H1 (cell line): ENCODE measurements around the gene USP3. TPM values are rescaled to one million over a fixed set of nuclear protein-coding genes. Genes with fewer than 3 reads are reported as not detected.

Source experiments
- CTCF ChIA-PET: fragments of 300-600 bp; sonication (Branson Sonifier 250); formaldehyde crosslinking; loops from one replicate; lab custom pipeline; 2021; ENCODE audit not compliant: partially characterized antibody; lab: Charles Lee
- POLR2A ChIA-PET: fragments of 300-600 bp; sonication (Branson Sonifier 250); formaldehyde crosslinking; loops from one replicate; lab custom pipeline; 2021; ENCODE audit warnings: inconsistent platforms; ENCODE audit not compliant: partially characterized antibody; lab: Charles Lee
- DNase-seq, 2 experiments: peaks; one replicate each; pipeline versions ENCODE4 v3.0.0 to v3.0.0-alpha.2; 2010 to 2022; ENCODE audit warnings: low spot score in 2 of 2, low read depth in 1 of 2, mixed read lengths in 1 of 2
- FAIRE-seq: peaks from 2 replicates; lab custom pipeline; 2011; peaks lifted over from hg19 to GRCh38; lab: Jason Lieb, UNC
- H2AFZ ChIP-seq: 2 replicates; pipeline ENCODE4 v1.8.1; 2012; ENCODE audit warnings: low read length, inconsistent platforms
- H2AK5ac ChIP-seq: 2 replicates; pipeline ENCODE4 v1.6.1; 2013; ENCODE audit warnings: low read depth, low read length
- H2BK120ac ChIP-seq: replicated peaks from 2 replicates; pipeline ENCODE3; 2013; ENCODE audit warnings: low read depth, low read length, inconsistent platforms
- H2BK12ac ChIP-seq: 2 replicates; pipeline ENCODE4 v1.6.1; 2013; ENCODE audit warnings: low read depth, low read length
- H2BK15ac ChIP-seq: 2 replicates; pipeline ENCODE4 v1.6.1; 2013; ENCODE audit warnings: low read length
- H2BK20ac ChIP-seq: 2 replicates; pipeline ENCODE4 v1.6.1; 2013; ENCODE audit warnings: low read length
- H2BK5ac ChIP-seq: 2 replicates; pipeline ENCODE4 v1.6.1; 2013; ENCODE audit warnings: low read depth, low read length
- H3K14ac ChIP-seq: 2 replicates; pipeline ENCODE4 v1.6.1; 2013; ENCODE audit warnings: inconsistent platforms; ENCODE audit not compliant: insufficient read length
- H3K18ac ChIP-seq: 2 replicates; pipeline ENCODE4 v1.6.1; 2013; ENCODE audit warnings: low read length; ENCODE audit errors: extremely low read depth
- H3K23ac ChIP-seq: 2 replicates; pipeline ENCODE4 v1.6.1; 2013; ENCODE audit warnings: inconsistent platforms; ENCODE audit not compliant: insufficient read length
- H3K23me2 ChIP-seq: 2 replicates; pipeline ENCODE4 v1.6.1; 2013; ENCODE audit warnings: low read depth, low read length
- H3K27ac ChIP-seq: 2 replicates; pipeline ENCODE4 v1.6.1; 2011; ENCODE audit warnings: low read depth, low read length, inconsistent platforms
- H3K27me3 ChIP-seq, 4 experiments: replicated peaks in 1 of 4; 1 replicate in 1 of 4; 2 replicates in 3 of 4; pipeline versions ENCODE4 v1.6.1 to v1.8.1; 2011 to 2013; ENCODE audit warnings: low read length in 3 of 4, mild to moderate bottlenecking in 3 of 4, inconsistent platforms in 2 of 4, mixed read lengths in 2 of 4, moderate library complexity in 1 of 4; ENCODE audit not compliant: control insufficient read depth in 3 of 4, insufficient read depth in 3 of 4; ENCODE audit errors: extremely low read depth in 1 of 4
- H3K36me3 ChIP-seq, 4 experiments: 2 replicates each; pipeline versions ENCODE4 v1.6.1 to v1.8.1; 2011 to 2013; ENCODE audit warnings: mild to moderate bottlenecking in 4 of 4, low read length in 3 of 4, moderate library complexity in 2 of 4, control low read depth in 1 of 4, inconsistent platforms in 1 of 4; ENCODE audit not compliant: insufficient read depth in 4 of 4, control insufficient read depth in 2 of 4
- H3K4ac ChIP-seq: replicated peaks from 2 replicates; pipeline ENCODE3; 2013; ENCODE audit warnings: low read length, low read depth, mixed read lengths, inconsistent platforms; ENCODE audit not compliant: insufficient read length
- H3K4me1 ChIP-seq, 4 experiments: replicated peaks in 1 of 4; 1 replicate in 1 of 4; 2 replicates in 3 of 4; pipeline versions ENCODE4 v1.6.1 to v1.8.1; 2011 to 2013; ENCODE audit warnings: low read length in 3 of 4, inconsistent platforms in 2 of 4, mixed read lengths in 1 of 4; ENCODE audit not compliant: insufficient read depth in 4 of 4, control insufficient read depth in 3 of 4
- H3K4me2 ChIP-seq, 2 experiments: 2 replicates each; pipeline versions ENCODE4 v1.6.1 to v1.8.1; 2011 to 2013; ENCODE audit warnings: low read depth in 2 of 2, low read length in 2 of 2, control low read depth in 1 of 2, inconsistent platforms in 1 of 2, mild to moderate bottlenecking in 1 of 2; ENCODE audit not compliant: insufficient read depth in 1 of 2
- H3K4me3 ChIP-seq, 4 experiments: fragments of 200-600, 300-600 bp in 1 of 4; sonication (generic), shearing (Covaris generic), sonication (Bioruptor Twin) in 1 of 4; 2 replicates each; pipeline versions ENCODE4 v1.5.1 to v1.8.1; 2011 to 2016; ENCODE audit warnings: low read length in 4 of 4, low read depth in 3 of 4, control low read depth in 2 of 4, inconsistent platforms in 2 of 4, mild to moderate bottlenecking in 2 of 4, mixed read lengths in 1 of 4, moderate library complexity in 1 of 4; ENCODE audit not compliant: insufficient read depth in 2 of 4; ENCODE audit errors: extremely low read depth in 1 of 4
- H3K56ac ChIP-seq: replicated peaks from 2 replicates; pipeline ENCODE3; 2013; ENCODE audit warnings: low read depth, mild to moderate bottlenecking, mixed read lengths, low read length, inconsistent platforms; ENCODE audit not compliant: insufficient read length
- H3K79me1 ChIP-seq: 2 replicates; pipeline ENCODE4 v1.6.1; 2013; ENCODE audit warnings: low read depth, low read length, control low read depth
- H3K79me2 ChIP-seq, 2 experiments: 2 replicates each; pipeline versions ENCODE4 v1.6.1 to v1.8.1; 2012 to 2013; ENCODE audit warnings: low read length in 2 of 2, mild to moderate bottlenecking in 2 of 2, inconsistent platforms in 1 of 2; ENCODE audit not compliant: insufficient read depth in 2 of 2, control insufficient read depth in 1 of 2
- H3K9ac ChIP-seq, 4 experiments: replicated peaks in 1 of 4; 1 replicate in 1 of 4; 2 replicates in 3 of 4; pipeline versions ENCODE4 v1.6.1 to v1.8.1; 2011 to 2013; ENCODE audit warnings: low read depth in 3 of 4, low read length in 3 of 4, control low read depth in 2 of 4, mild to moderate bottlenecking in 2 of 4, moderate library complexity in 2 of 4, inconsistent platforms in 1 of 4; ENCODE audit errors: extremely low read depth in 1 of 4
- H3K9me3 ChIP-seq, 2 experiments: 2 replicates each; pipeline versions ENCODE4 v1.6.1 to v1.8.1; 2012 to 2013; ENCODE audit warnings: mild to moderate bottlenecking in 2 of 2, moderate library complexity in 2 of 2, control low read depth in 1 of 2, inconsistent platforms in 1 of 2, low read depth in 1 of 2, low read length in 1 of 2, mixed read lengths in 1 of 2; ENCODE audit not compliant: insufficient read depth in 2 of 2
- H4K20me1 ChIP-seq, 2 experiments: replicated peaks in 1 of 2; 2 replicates each; pipeline versions ENCODE3 to v1.8.1; 2011 to 2013; ENCODE audit warnings: inconsistent platforms in 2 of 2, low read length in 2 of 2, mild to moderate bottlenecking in 1 of 2; ENCODE audit not compliant: insufficient read depth in 2 of 2, control insufficient read depth in 1 of 2
- H4K5ac ChIP-seq: 2 replicates; pipeline ENCODE4 v1.6.1; 2013; ENCODE audit warnings: low read length, low read depth, mixed read lengths, inconsistent platforms; ENCODE audit not compliant: insufficient read length
- H4K8ac ChIP-seq: 2 replicates; pipeline ENCODE4 v1.8.0; 2013; ENCODE audit warnings: mild to moderate bottlenecking, moderate library complexity, low read length, inconsistent platforms; ENCODE audit not compliant: insufficient read depth; ENCODE audit errors: extremely low read depth
- H4K91ac ChIP-seq: replicated peaks from 2 replicates; pipeline ENCODE3; 2013; ENCODE audit warnings: low read length, mixed read lengths, inconsistent platforms; ENCODE audit not compliant: insufficient read length
- BRCA1 ChIP-seq: IDR thresholded peaks from 2 replicates; pipeline ENCODE4 v1.6.1; 2012; ENCODE audit warnings: low read depth, low read length, improper control_type of control experiment
- JUND ChIP-seq: IDR thresholded peaks from 2 replicates; pipeline ENCODE4 v1.6.1; 2011; ENCODE audit warnings: mild to moderate bottlenecking, improper control_type of control experiment, low read length
- POLR2A ChIP-seq, 2 experiments: IDR thresholded peaks; 1 replicate in 1 of 2; 2 replicates in 1 of 2; pipeline ENCODE4 v1.6.1; 2011; ENCODE audit warnings: low read depth in 2 of 2, low read length in 2 of 2, mild to moderate bottlenecking in 2 of 2; ENCODE audit errors: control extremely low read depth in 1 of 2
- RXRA ChIP-seq: IDR thresholded peaks from 2 replicates; pipeline ENCODE4 v1.6.1; 2011; ENCODE audit warnings: low read depth, mild to moderate bottlenecking, low read length, moderate library complexity; ENCODE audit not compliant: insufficient read depth
- SUZ12 ChIP-seq: fragments of 200-600 bp; sonication (generic); IDR thresholded peaks from 2 replicates; pipeline ENCODE4 v1.6.1; 2012; ENCODE audit warnings: mild to moderate bottlenecking, inconsistent platforms, low read length, moderate library complexity, mixed read lengths
- USF2 ChIP-seq: IDR thresholded peaks from 2 replicates; pipeline ENCODE4 v1.6.1; 2011; ENCODE audit warnings: low read length, improper control_type of control experiment
- WGBS, 2 experiments: shearing (Covaris generic) in 1 of 2; methylation state at CpG; one replicate each; pipeline versions ENCODE4 v1.1.6 to v1.1.7; 2013 to 2015; ENCODE audit warnings: low lambda C conversion rate in 2 of 2, mixed read lengths in 2 of 2, inconsistent platforms in 1 of 2, low coverage in 1 of 2, missing lambda C conversion rate in 1 of 2; ENCODE audit not compliant: insufficient replicate concordance in 2 of 2, insufficient coverage in 1 of 2, insufficient read length in 1 of 2; ENCODE audit errors: extremely low coverage in 1 of 2, missing lambda C conversion rate in 1 of 2; 5-methylcytosine and 5-hydroxymethylcytosine counted together
- polyA plus RNA-seq, 7 experiments: library from polyadenylated mRNA; depleted of rRNA in 3 of 7; stranded (reverse) in 5 of 7; unstranded in 2 of 7; fragments of >200 nt in 5 of 7; fragments of 200-250 nt in 2 of 7; gene quantifications; 1 replicate in 5 of 7; 2 replicates in 1 of 7; 4 replicates in 1 of 7; pipeline versions ENCODE4 v1.2.1 to v1.2.3, GENCODE V29; 2011 to 2013; ENCODE audit warnings: missing spikeins in 2 of 7, mixed read lengths in 2 of 7
- total RNA-seq: library from RNA; stranded (reverse); fragmentation: NEBNext Ultra II Directional; extraction: Animal tissue kit (Norgen Biotek cat#: 25700); gene quantifications from 2 replicates; pipeline ENCODE4 v1.2.1, GENCODE V29; 2021

Gene USP3
- total and polyA plus RNA-seq, 2 of the 8 experiments (the other 6 are each of a cell fraction or from before 2014, with no cell fraction given) = 15.5 to 16.2 TPM

GRCh38 chr15:63458794-63459395 lies 45.5 kb upstream of the USP3 start:
- Histone ChIP-seq H2BK12ac (no peak overlapping the region), H2BK120ac (no peak overlapping the region), H3K36me3 (peaks cover 0 to 6% (median 0%) of the 10 kb centered on the region in 4 experiments; a peak in 1 of 8 replicates), H3K4me1 (no peaks in the 10 kb centered on the region; a peak in 1 of 7 replicates)
- FAIRE-seq = no peak
- TF ChIP-seq BRCA1 = no peak
- TF ChIP-seq USF2 = no peak
- no peak for TF ChIP-seq SUZ12
- TF ChIP-seq RXRA = no peak
- TF ChIP-seq JUND = no peak
- no peak for TF ChIP-seq POLR2A (IDR thresholded peaks at IDR 0.05; ENCODE audit: control extremely low read depth in 1 of 2, low read depth in 2 of 2, low read length in 2 of 2)
- TF ChIP-seq, all 59 proteins: peak for 0
- no peaks in the 10 kb centered on the region for H3K79me2 ChIP-seq
- POLR2A ChIA-PET = no interaction called here
- 88% methylated on average over 29 of the region's 36 CpGs; no CpG with 5 or more reads in 1 of the 2 experiments for WGBS, 2 experiments
- H3K23ac ChIP-seq = no peak overlapping the region
- no peaks in the 10 kb centered on the region for H4K20me1 ChIP-seq
- no peak overlapping the region for H4K8ac ChIP-seq
- H3K9me3 ChIP-seq = peaks cover 9 to 16% of the 10 kb centered on the region in 2 experiments
- H2AK5ac ChIP-seq = no peak overlapping the region
- H4K91ac ChIP-seq = no peak overlapping the region
- H3K27ac ChIP-seq = no peak overlapping the region
- no peak overlapping the region for H3K4me3 ChIP-seq
- no peak overlapping the region for H3K56ac ChIP-seq
- H3K18ac ChIP-seq = no peak overlapping the region
- no peak overlapping the region for H3K14ac ChIP-seq
- no peak overlapping the region for H2AFZ ChIP-seq
- H2BK5ac ChIP-seq = no peak overlapping the region
- no peaks in the 10 kb centered on the region for H3K23me2 ChIP-seq
- H2BK20ac ChIP-seq = no peak overlapping the region
- CTCF ChIA-PET = interaction anchor here (0.6 to 2.6 kb wide), 5 partner anchors 9 to 72 kb away, joined by 3 to 8 read pairs (median 3); no protein-coding TSS in a partner anchor
- H2BK15ac ChIP-seq = no peak overlapping the region
- no peaks in the 10 kb centered on the region for H3K79me1 ChIP-seq
- no peak for DNase-seq
- H3K27me3 ChIP-seq = peaks cover 0 to 8% (median 3%) of the 10 kb centered on the region in 4 experiments; a peak in 3 of 7 replicates
- no peak overlapping the region for H3K4me2 ChIP-seq
- no peak overlapping the region for H3K4ac ChIP-seq
- no peak overlapping the region for H3K9ac ChIP-seq
- no peak overlapping the region for H4K5ac ChIP-seq
